ENCODE data around the gene TRMT2A. TPM values are rescaled to one million over a fixed set of nuclear protein-coding genes. Genes with fewer than 3 reads are reported as not detected.

The TRMT2A gene
- total RNA-seq, 4 donors from 2014 or later: 33.0 to 62.9 (median 46.7) TPM

- TF ChIP-seq CTCF (IDR thresholded peaks at IDR 0.05; ENCODE audit: low read depth): no peak
Observed at GRCh38 chr22:20131597-20131858, 14.5 kb upstream of the TRMT2A start, which contains the start of gene ZDHHC8. Gene ZDHHC8, plus strand, starts transcription at chr22:20131804. Its CDS starts 144 bp downstream, at chr22:20131948.

GRCh38 chr22:20130731-20131596 is 13.9 kb upstream of the TRMT2A start:
- TF ChIP-seq CTCF (IDR thresholded peaks at IDR 0.05; ENCODE audit: low read depth): no peak

GRCh38 chr22:20130319-20130718 is 13.3 kb upstream of the TRMT2A start:
- TF ChIP-seq CTCF (IDR thresholded peaks at IDR 0.05; ENCODE audit: low read depth): no peak

- TF ChIP-seq CTCF (IDR thresholded peaks at IDR 0.05; ENCODE audit: low read depth): no peak
Observed at GRCh38 chr22:20129747-20130014, 12.7 kb upstream of the TRMT2A start.

GRCh38 chr22:20128902-20129746 is 12.1 kb upstream of the TRMT2A start:
- no peak for TF ChIP-seq CTCF (IDR thresholded peaks at IDR 0.05; ENCODE audit: low read depth)

- TF ChIP-seq CTCF (IDR thresholded peaks at IDR 0.05; ENCODE audit: low read depth): no peak
Observed at GRCh38 chr22:20128619-20128901, 11.5 kb upstream of the TRMT2A start.

- TF ChIP-seq CTCF (IDR thresholded peaks at IDR 0.05; ENCODE audit: low read depth): no peak
Observed at GRCh38 chr22:20127869-20128618, 11.0 kb upstream of the TRMT2A start.
